ENCODE data around the gene KIAA1328.
A peak's percentile ranks its signal among the peaks of the same experiment; 100 is the strongest.

KIAA1328 gene

DNA sequence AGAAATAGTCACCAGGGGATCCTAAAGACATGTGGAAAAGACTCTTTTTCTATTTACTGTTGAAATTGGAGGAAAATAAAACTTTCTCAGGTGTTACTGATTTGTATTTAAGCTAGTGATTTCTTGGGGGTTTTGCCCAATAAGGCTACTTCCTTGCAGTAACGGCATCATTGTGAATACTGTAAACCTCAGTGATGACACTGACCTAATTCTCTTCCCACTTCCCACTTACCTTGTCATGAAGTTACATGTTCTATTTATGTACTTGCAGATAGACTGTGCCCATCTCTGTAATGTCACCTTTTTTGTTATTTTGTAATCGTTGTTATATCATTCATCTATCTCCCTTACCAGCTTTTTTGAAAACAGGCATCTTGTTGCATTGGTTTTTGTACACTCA lies 134.5 kb downstream of the KIAA1328 start:
- DNase-seq, result no peak

DNA sequence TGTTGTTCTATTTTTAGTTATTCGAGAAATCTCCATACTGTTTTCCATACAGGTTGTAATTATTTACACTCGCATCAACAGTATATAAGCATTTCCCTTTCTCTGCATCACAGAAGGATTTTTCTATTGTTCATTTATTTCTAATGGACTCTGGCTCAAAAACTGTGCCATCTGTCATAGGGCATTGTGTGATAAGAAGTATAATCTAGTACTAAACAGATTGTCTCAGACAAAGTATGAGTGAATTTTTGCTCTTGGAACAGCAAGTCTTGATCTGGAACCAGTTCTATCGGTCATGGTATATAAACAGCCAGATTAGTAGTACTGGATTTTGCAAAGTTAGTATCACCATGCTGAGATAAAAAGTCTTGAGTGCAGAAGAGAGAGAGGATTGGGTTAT lies 145.8 kb downstream of the KIAA1328 start:
- no peak for DNase-seq

DNA sequence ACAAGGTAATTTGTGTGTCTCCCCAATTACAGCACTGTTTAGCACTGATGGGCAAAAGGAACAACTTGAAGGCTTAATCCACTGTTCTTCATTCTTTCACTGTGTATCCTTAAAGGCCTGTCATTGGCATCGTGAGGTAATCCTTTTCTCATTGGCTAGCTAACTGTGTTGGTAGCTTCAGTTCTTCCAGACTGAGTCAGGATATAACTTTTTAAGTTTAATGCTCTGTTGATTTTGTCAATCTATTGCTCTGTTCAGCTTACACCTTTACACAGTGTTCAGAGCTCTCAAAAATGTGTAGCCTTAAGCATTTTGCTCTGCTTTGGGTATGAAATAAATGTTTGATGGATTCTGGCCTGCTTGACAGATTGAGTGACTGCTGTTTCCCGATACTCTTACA lies 148.2 kb downstream of the KIAA1328 start:
- no peak for DNase-seq

DNA sequence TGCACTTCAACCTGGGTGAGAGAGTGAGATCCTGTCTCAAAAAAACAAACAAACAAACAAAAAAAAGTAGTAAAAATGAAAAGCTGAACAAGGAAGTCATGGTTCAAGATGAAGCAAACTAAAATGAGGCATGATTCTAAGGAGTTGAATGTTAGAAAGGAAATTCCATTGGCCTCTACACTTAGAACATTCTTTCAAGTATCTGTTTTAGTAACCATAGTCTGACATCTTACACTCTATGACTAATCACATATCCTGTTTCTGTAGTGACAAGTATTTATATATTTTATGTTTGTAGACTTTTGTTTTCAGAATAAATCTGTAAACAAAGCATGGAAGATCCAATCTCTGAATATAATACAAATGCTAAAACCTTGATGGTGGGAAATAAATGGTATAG lies 164.1 kb downstream of the KIAA1328 start:
- no peak for DNase-seq

DNA sequence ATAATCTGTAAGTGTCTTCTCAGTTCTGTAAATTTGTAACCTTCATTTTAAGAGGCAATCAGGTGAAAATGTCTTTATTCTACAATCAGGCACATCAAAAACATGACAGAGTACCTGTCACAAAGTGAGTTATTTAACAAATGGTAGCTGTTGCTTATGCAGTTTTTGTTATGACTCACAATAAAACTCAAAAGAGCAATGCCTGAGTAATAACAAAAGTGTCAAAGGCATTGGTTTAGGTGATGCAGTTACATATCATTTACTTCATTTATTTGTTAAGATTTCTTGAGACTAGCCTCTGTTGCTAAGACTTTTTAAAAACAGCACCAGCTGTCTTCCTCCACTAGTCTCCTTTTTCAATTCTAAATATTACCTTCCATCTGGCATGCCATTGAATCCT lies 177.8 kb downstream of the KIAA1328 start:
- no peak for DNase-seq

DNA sequence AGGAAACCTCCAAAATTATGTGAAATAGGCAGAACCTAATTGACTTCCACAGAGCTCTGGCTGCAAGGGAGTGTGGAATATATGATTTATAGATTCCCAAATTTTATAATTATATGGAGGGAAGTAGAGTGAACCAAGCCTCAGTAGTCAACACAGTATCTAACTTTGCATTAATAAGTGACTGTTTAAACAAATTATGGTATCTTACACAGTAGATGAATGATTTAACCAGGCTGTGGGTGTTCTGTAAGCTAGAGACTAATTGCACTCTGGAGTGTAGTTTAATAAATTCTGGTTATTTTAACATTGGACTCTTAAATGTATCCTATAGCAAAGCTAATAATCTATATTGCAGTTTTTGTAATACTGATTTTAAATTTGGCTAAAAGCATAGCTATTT lies 183.5 kb downstream of the KIAA1328 start:
- DNase-seq, result no peak

DNA sequence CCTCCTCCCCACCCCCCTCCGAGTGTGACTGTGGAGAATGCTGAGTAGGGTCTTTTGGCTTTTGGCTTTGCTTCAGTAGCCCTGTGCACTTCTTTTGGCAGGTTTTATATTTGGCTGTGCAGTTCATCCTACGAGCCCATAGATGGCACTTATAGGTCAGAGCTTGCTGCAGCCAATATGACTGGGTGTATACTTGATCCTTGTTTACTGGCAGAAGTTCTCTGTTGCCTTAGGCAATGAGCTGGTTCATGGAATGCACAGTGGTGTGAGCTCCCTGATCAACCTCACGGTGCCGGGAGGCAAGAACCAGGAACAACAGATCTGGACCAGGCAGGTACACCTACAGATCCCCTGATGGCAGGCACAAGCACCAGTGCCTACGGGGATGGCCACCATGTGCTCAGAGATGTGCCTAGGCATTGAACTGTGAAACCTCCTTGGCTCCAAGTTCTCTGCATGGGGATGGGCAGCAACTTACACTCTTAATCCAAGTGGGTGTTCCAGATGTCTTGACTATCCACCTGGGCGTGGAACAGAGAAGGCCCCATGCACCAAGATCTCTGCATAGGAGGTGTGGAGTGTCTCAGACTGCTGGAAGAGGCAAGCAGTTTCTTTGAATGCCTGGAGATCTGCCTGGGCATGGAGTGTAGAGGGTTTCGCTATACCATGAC lies 190.4 kb downstream of the KIAA1328 start:
- DNase-seq, result peak; percentile 23

DNA sequence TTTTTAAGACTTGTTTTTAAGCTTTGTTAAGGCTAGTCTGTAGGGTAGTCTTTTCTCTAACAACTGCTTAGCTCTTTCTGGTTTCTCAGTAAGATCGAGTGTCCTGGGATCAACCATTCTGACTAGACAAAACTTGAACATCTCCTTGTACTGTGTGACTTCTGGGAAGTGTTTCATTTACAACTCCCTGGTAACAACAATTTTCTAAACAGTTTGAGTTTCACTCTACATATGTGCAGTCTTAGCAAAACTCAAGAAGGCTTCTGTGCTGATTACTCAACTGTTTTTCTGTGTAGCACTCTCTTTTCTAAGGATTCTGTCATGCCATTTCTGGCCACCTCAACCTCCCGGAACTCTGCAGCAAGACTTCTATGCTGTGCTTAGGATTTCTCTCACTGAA lies 204.5 kb downstream of the KIAA1328 start:
- DNase-seq, result no peak

DNA sequence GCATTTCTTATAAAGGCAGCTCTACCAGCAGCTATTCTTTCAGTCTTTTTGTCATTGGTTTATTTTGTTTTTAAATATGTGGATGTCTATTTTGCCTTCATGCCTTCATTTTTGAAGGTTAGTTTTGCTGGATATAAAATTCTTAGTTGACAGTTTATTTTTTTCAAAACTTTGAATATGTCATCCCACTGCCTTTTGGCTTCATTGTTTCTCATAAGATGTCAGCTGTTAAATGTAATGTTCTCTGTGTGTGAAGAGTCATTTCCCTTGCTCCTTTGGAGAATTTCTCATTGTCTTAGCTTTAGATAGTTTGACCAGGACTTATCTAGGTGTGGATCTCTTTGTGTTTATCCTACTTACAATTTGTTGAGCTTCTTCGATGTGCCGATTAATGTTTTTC lies 213.5 kb downstream of the KIAA1328 start:
- DNase-seq, result peak; percentile 1

DNA sequence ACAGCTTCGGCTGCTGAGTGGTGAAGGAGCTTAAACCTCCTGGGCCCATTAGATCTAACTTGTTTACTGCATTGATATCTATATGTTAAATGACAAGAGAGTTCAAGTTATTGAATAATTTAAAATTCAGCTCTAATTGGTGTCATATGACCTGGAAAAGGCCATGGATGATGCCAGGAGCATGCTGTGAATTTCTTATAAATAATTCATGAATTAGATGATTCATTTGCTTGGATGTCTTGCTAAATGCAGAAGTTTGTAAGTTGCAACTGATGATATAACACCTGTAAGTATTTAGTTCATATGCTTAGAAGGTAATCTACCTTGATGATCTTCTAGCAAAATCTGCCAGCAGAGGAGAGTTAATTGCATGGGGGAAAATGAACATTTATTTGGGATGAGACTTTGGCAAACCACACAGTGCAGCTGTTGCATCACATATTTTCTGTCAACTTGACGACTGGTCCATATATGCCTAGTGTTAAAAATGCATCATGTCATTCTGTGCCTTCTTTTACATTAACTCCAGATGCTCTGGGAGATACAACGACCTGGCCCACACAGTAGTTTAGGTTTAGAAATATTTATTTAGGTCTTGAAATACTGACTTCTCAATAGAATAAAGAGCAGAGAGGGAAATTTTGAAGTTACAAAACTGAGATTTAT lies 226.3 kb downstream of the KIAA1328 start:
- DNase-seq, result no peak

DNA sequence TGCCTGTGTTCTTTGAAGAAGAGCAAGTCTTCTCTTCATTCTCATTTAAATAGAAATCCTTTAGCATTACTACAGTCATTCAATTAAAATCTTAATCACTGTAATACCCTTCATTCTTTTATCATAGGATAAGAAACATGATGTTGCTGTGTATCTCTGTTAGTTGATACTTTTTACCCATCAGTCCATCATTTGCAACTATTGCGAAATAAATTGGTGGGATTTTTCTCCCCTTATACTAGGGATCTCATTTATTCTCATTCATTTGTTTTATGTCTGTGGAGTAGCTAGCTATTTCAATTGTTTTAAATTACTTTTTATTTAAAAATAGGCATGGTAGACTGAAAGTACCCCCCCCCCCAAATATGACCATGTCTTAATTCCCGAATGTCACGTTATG lies 235.3 kb downstream of the KIAA1328 start:
- no peak for DNase-seq

DNA sequence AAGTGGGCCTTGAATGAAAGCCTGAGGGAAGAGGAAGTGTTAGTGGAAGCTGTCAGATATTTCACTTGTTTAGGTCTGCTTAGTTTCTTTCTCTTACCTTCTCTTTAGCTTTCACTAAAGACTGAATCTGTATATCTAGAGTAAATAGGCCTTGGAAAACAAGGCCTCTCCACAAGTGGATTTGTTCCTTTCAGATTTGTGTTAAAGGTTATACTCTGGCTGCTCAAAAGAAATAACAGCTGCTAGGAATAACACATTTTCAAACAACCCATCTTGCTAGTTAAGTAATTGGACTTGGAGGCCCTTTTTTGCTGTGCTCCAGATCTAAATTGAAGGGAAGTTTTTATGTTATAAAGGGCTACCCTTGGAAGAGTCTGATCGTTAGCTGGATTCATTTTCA lies 236.3 kb downstream of the KIAA1328 start:
- no peak for DNase-seq

DNA sequence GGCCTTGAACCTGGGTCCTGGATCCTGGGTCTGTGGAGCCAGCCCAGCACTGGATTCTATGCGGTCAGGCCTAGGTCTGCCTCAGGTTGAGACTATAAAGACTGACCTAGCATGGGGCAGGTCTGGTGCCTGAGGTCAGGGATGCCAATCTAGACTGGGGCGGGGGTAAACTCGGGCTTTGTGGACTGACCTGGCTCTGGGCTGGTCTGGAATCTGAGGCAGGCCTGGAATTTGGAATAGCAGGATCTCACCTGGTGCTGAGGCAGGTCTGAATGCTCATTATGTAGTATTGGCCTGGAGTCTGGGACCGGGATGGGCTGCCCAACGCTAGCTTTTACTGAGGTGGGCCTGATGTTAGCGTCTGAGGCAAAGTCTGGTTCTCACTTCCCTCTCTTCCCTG lies 256.0 kb downstream of the KIAA1328 start:
- DNase-seq, result no peak

DNA sequence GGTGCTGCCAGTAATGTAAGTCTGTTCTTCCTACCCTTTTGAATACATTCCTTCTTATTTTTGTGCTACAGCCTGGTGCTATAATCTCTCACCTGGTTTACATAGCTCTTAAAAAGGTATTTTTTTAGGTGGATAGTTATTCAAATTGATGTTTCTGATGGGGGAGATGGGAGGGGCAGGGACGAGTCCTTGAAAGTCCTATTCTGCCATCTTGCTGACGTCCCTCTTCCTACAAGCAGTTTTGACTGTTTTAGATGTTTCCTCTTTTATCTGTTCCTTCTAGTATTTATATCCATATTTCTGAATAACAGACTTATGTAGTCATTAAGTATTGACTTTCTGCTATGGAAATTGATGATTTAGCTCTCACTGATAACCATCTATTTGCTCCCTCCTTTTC lies 256.4 kb downstream of the KIAA1328 start:
- no peak for DNase-seq

DNA sequence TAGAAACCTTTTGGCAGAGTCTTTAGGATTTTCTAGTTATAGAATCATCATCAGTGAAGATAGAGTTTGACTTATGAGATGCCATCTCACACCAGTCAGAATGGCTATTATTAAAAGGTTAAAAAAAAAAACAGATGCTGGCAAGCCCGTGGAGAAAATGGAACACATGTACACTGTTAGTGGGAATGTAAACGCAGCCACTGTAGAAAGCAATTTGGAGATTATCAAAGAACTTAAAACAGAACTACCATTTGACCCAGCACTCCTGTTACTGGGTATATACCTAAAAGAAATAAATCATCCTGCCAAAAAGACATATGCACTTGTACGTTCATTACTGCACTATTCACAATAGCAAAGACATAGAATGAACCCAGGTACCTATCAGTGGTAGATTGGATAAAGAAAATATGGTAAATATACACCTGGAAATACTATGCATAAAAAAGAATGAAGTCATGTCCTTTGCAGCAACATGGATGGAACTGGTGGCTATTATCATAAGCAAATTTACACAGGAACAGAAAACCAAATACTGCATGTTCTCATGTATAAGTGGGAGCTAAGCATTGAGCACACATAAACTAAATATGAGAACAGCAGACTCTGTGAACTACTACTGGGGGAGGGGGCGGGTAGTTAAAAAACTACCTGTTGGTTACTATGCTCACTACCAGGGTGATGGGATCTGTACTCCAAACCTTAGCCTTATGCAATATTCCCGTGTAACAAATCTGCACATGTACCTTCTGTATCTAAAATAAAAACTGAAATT lies 279.0 kb downstream of the KIAA1328 start:
- no peak for DNase-seq

DNA sequence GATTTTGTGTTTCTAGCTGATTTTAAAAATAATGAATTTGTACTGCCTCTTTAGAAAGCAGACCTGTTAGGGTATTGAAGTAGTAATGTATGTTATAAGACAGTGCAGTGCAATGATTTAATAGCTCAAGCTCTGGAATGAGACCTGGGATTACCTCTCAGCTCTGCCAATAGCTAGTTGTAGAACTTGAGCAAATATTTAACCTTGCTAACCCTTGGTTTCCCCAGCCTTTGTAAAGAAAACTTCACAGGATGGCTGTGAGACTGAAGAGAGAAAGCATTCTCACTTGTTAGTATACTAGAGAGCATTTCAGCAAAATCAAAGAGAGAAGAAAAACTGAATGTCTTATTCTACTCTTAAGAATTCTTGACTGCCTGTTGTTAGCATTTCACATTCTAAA lies 293.9 kb downstream of the KIAA1328 start:
- no peak for DNase-seq

DNA sequence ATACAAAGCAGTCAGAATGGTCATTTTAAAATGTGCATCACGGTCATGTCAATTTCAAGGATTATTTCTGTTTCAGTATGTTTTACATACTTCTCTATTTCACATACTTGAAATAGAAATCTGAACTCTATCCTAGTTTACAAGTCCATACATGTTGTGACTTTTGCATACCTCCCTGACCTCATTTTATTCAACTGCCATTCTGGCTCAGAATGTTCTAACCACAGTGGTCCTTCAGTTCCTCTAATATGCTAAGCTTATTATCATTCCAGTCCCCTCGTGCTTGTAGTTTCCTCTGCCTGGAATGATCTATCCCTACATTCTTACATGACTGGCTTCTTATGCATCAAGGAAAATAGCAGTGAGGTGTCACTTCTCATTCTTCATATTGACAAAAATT lies 295.6 kb downstream of the KIAA1328 start:
- no peak for DNase-seq

DNA sequence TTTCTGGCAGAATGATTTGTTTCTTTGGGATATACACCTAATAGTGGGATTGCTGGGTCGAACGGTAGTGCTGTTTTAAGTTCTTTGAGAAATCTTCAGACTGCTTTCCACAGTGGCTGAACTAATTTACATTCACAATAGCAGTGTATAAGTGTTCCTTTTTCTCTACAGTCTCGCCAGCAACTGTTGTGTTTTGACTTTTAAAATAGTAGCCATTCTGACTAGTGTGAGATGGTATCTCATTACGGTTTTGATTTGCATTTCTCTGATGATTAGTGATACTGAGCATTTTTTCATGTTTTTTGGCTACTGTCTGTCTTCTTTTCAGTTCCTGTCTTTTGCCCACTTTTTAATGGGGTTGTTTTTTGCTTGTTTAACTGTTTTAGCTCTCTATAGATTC lies 306.2 kb downstream of the KIAA1328 start:
- no peak for DNase-seq

DNA sequence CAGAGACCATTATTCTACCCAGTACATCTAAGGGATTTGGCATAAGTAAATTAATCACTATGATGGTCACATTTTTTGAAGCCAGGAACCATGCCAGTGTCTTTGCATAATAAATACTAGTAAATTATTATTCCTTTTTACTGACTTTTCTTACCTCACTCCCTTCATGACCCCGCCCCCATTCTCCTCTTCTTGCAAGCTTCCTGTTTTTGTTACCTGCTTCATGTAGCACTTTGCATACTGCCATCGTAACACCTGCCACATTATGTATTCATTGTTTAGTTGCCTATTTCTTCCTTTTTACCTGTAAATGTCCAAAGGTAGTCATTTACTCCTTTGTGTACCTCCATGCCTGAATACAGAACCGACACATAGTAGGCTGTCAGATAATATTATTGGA lies 309.5 kb downstream of the KIAA1328 start:
- DNase-seq, result no peak

DNA sequence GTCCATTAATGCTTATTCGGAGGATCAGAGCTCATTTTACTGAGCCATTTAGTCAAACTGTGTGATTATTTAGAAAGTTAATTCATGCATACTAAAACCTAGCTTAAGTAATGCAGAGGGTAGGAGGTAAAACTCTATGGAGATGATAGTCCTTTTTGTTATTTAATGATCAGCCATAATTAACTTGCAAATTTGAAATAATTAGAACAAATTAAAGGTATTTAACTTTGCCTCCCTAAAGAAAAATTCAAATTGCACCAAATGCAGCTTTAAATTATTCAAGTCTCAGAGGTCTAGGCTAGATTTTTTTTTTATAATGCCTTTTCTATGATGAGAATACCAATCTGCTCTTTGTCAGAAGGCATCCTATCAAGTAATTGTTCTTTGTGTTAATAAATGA lies 310.9 kb downstream of the KIAA1328 start:
- DNase-seq, result no peak

DNA sequence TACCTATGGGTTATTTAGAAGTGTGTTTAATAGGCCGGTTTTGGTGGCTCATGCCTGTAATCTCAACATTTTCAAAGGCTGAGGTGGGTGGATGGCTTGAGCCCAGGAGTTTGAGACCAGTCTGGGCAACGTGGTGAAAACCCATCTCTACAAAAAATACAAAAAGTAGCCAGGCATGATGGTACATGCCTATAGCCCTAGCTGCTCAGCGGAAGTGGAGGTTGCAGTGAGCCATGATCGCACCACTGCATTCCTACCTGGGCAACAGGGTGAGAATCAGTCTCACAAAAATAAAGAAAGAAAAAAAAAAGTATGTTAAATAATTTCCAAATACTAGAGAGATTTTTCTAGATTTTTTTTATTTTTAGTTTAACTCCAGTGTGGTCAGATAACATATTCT lies 316.0 kb downstream of the KIAA1328 start:
- DNase-seq, result no peak

DNA sequence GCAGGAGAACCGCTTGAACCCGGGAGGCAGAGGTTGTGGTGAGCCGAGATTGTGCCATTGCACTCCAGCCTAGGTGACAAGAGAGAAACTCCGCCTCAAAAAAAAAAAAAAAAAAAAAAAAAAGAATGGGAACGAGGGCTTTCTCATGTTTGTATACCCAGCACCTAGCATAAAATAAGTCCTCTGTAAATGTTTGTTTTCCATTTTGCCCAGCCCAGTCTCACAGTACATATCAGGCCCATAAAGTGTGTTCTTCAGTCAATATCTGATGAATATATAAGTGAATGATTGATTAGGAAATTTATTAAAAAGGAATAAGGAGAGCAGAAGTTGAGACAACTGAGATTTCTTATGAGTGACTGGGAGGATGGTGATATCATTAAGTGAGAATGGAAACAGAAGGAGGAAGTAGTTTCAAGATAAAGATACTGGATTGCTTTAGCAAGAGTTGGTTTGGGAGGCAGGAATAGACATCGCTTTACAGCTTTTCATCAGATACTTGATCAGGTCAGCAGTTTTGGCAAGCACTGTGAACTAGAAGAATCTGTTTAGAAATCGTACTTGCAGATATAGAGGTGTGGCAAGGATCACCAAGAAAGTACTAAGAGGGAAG lies 327.5 kb downstream of the KIAA1328 start:
- DNase-seq, result peak; percentile 42

DNA sequence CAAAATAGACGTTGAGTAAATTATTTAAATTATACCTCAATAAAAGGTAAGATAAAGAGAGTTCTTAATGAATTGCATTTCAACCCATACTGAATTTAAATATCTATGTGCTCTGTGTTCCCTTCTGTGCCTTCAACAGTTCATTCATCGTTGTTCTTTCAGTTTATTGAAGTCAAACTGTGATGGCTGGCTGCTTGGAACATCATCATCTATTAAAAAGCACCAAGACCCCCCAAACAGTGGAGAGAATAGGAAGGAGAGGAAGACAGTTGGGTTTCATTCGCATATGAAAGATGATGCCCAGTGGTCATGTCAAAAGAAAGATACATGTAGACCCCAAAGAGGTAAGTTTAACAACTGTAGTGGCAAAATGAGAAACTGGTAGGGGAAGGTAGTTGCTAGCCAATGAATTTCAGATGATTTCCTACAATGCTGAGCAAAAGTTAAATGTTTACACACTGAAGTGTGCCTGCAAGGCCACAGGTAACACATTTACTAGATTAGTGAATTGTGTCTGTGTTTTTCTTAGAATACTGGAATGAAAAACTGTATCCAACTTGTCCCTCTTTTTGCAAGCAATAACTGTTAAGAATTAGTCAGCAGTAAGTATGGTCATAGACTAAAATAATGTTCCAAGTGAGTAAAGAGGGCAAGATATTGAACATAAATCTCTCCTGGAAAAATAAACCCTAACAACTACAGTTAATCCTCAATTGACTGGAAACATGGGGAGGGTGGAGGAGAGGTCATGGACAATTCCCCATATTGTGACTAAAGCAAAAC lies 331.3 kb downstream of the KIAA1328 start:
- no peak for DNase-seq
